HL-60 (cell line): ENCODE data around the gene OR11H12.
"Not testable (repeated sequence)": the region's sequence is repeated elsewhere in the genome, so short reads cannot be mapped to it uniquely, and the experiment has no call there.

Experiments used
- DNase-seq, 2 experiments: peaks; one replicate each; pipeline ENCODE4 v3.0.0-alpha.2; 2010 to 2020; ENCODE audit warnings: low read depth in 1 of 2, low spot score in 1 of 2
- H3K27ac ChIP-seq: fragments of 250-450 bp; sonication (Bioruptor Pico); replicated peaks from 2 replicates; pipeline ENCODE4 v1.5.1; 2020; ENCODE audit warnings: mild to moderate bottlenecking, moderate library complexity
- H3K27me3 ChIP-seq: fragments of 250-450 bp; sonication (Bioruptor Pico); 2 replicates; pipeline ENCODE4 v1.5.1; 2021; ENCODE audit warnings: mild to moderate bottlenecking, moderate library complexity; ENCODE audit not compliant: insufficient read depth, poor library complexity, severe bottlenecking
- H3K4me3 ChIP-seq: replicated peaks from 2 replicates; pipeline ENCODE4 v1.5.1; 2011; ENCODE audit warnings: mild to moderate bottlenecking, control low read depth, low read length; ENCODE audit not compliant: insufficient read depth
- long read RNA-seq: library from polyadenylated mRNA; unstranded; transcript quantifications from one replicate; pipeline ENCODE4 v2.0.0, GENCODE V29; 2020

The OR11H12 gene
- long read RNA-seq: 0 reads

GRCh38 chr14:18600817-18601216 lies at the start of gene OR11H12:
Gene OR11H12 (plus strand): TSS chr14:18601117. CDS start chr14:18601117, 0 bp downstream.
- H3K27ac ChIP-seq, DNase-seq, H3K4me3 ChIP-seq: not testable (repeated sequence)

GRCh38 chr14:18582908-18583307 lies 18.0 kb upstream of the OR11H12 start:
- not testable (repeated sequence) for H3K27me3 ChIP-seq, H3K4me3 ChIP-seq, DNase-seq, H3K27ac ChIP-seq

More at GRCh38 chr14:18600817-18601216, at the start of gene OR11H12:
- H3K27me3 ChIP-seq: not testable (repeated sequence)

- not testable (repeated sequence) for DNase-seq, H3K27me3 ChIP-seq, H3K27ac ChIP-seq, H3K4me3 ChIP-seq
These were observed 25.8 kb downstream of the OR11H12 start for GRCh38 chr14:18626610-18627213.

- not testable (repeated sequence) for DNase-seq, H3K4me3 ChIP-seq, H3K27ac ChIP-seq, H3K27me3 ChIP-seq
These were observed 35.1 kb downstream of the OR11H12 start for GRCh38 chr14:18636066-18636465.

- DNase-seq, H3K27me3 ChIP-seq, H3K27ac ChIP-seq, H3K4me3 ChIP-seq: not testable (repeated sequence)
These were observed 37.1 kb downstream of the OR11H12 start for GRCh38 chr14:18638032-18638431.

- not testable (repeated sequence) for DNase-seq, H3K27ac ChIP-seq, H3K4me3 ChIP-seq, H3K27me3 ChIP-seq
These were observed 37.9 kb downstream of the OR11H12 start for GRCh38 chr14:18638785-18639184.

GRCh38 chr14:18646075-18646730 lies 45.3 kb downstream of the OR11H12 start:
- DNase-seq, H3K4me3 ChIP-seq, H3K27ac ChIP-seq: not testable (repeated sequence)

More at GRCh38 chr14:18646075-18646730, 45.3 kb downstream of the OR11H12 start:
- not testable (repeated sequence) for H3K27me3 ChIP-seq
